Gastroesophageal sphincter (tissue), 4 donors: ENCODE measurements around the gene CNTNAP2. TPM values are rescaled to one million over a fixed set of nuclear protein-coding genes. Genes with fewer than 3 reads are reported as not detected.

ENCODE experiments used
- ATAC-seq: fragments of 150-250 bp; one replicate; pipeline ENCODE4 v1.9.1; 2016; ENCODE audit warnings: mild to moderate bottlenecking, moderate library complexity
- H3K27ac ChIP-seq, 4 donors: fragments of 200-600 bp; sonication (generic) in 3 of 4; 1 replicate in 3 of 4; 2 replicates in 1 of 4; pipeline ENCODE4 v1.5.1; 2016 to 2019
- H3K27me3 ChIP-seq: fragments of 200-600 bp; sonication (generic); one replicate; pipeline ENCODE4 v1.5.1; 2019
- H3K36me3 ChIP-seq, 2 donors: fragments of 200-600 bp; sonication (generic); one replicate each; pipeline ENCODE4 v1.5.1; 2019; ENCODE audit warnings: control low read depth in 1 of 2
- H3K4me1 ChIP-seq, 3 donors: fragments of 200-600 bp; sonication (generic); 1 replicate in 2 of 3; 2 replicates in 1 of 3; pipeline ENCODE4 v1.5.1; 2016 to 2019; ENCODE audit warnings: control low read depth in 2 of 3
- H3K4me3 ChIP-seq, 2 donors: fragments of 200-600 bp; sonication (generic); one replicate each; pipeline ENCODE4 v1.5.1; 2019; ENCODE audit warnings: mild to moderate bottlenecking in 1 of 2, moderate library complexity in 1 of 2
- H3K9me3 ChIP-seq, 3 donors: fragments of 200-600 bp; sonication (generic); one replicate each; pipeline ENCODE4 v1.5.1; 2017 to 2019; ENCODE audit warnings: control low read depth in 2 of 3
- EP300 ChIP-seq: sonication (generic); formaldehyde crosslinking; IDR thresholded peaks from one replicate; pipeline ENCODE4 v1.6.1; 2017; ENCODE audit warnings: antibody characterized with exemption, mild to moderate bottlenecking
- POLR2A ChIP-seq, 2 donors: fragments of 450-650 bp; IDR thresholded peaks; one replicate each; pipeline ENCODE4 v1.6.1; 2017; ENCODE audit warnings: antibody characterized with exemption in 2 of 2, mild to moderate bottlenecking in 2 of 2, moderate library complexity in 1 of 2
- POLR2AphosphoS5 ChIP-seq: sonication (generic); formaldehyde crosslinking; IDR thresholded peaks from one replicate; pipeline ENCODE4 v1.6.1; 2017; ENCODE audit warnings: antibody characterized with exemption
- WGBS, 2 donors: methylation state at CpG; one replicate each; pipeline ENCODE4 v1.1.5; 2018; ENCODE audit warnings: low coverage in 1 of 2; 5-methylcytosine and 5-hydroxymethylcytosine counted together
- total RNA-seq, 4 donors: library from RNA; depleted of rRNA; stranded (reverse); fragments of >200 nt; gene quantifications; one replicate each; pipeline ENCODE4 v1.1.0, GENCODE V29; 2016
- TF ChIP-seq, protein P1 (sequence below), 4 experiments: fragments of 200-600 bp in 2 of 4; fragments of 450-650 bp in 2 of 4; sonication (generic) in 1 of 4; IDR thresholded peaks; one replicate each; pipeline ENCODE4 v1.5.1; 2017 to 2019; ENCODE audit warnings: antibody characterized with exemption in 4 of 4, mild to moderate bottlenecking in 2 of 4, moderate library complexity in 2 of 4

CNTNAP2 gene
- total RNA-seq, 4 donors from 2014 or later, result 1.5 to 8.9 (median 3.2) TPM

- 85 to 94% methylated on average over 3 to 5 of the region's 5 CpGs for WGBS, 2 donors
- Histone ChIP-seq H3K36me3 (no peaks in the 10 kb centered on the region), H3K4me1 (no peaks in the 10 kb centered on the region), H3K27ac (no peak overlapping the region), H3K27me3 (no peaks in the 10 kb centered on the region), H3K4me3 (no peak overlapping the region), H3K9me3 (no peaks in the 10 kb centered on the region)
- TF ChIP-seq, protein P1, sequence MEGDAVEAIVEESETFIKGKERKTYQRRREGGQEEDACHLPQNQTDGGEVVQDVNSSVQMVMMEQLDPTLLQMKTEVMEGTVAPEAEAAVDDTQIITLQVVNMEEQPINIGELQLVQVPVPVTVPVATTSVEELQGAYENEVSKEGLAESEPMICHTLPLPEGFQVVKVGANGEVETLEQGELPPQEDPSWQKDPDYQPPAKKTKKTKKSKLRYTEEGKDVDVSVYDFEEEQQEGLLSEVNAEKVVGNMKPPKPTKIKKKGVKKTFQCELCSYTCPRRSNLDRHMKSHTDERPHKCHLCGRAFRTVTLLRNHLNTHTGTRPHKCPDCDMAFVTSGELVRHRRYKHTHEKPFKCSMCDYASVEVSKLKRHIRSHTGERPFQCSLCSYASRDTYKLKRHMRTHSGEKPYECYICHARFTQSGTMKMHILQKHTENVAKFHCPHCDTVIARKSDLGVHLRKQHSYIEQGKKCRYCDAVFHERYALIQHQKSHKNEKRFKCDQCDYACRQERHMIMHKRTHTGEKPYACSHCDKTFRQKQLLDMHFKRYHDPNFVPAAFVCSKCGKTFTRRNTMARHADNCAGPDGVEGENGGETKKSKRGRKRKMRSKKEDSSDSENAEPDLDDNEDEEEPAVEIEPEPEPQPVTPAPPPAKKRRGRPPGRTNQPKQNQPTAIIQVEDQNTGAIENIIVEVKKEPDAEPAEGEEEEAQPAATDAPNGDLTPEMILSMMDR (IDR thresholded peaks at IDR 0.05), result no peak
- TF ChIP-seq POLR2A (IDR thresholded peaks at IDR 0.05), result no peak
- TF ChIP-seq POLR2AphosphoS5, result no peak
- TF ChIP-seq EP300, result no peak
- no peak for ATAC-seq
These were observed 1769.3 kb downstream of the CNTNAP2 start for GRCh38 chr7:147885869-147886268.

DNA sequence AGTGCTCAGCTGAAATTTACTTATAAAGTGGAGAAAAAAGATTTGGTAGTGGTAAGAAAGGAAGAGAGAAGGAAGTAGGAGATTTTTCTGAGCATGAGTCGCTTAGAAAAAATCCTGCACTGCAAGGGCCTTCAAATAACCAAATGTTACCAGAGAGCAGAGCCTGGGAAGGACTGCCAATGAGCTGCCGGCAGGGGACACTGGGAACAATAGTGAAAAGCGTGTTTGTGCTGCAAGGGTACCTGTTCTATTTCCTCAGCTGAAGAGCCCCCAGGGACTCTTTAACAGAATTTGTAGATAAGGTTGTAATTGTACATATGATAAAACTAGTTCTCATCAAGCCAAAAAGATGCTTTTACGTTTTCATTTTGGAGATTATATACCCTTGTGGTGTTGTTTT lies 1777.7 kb downstream of the CNTNAP2 start:
- Histone ChIP-seq H3K4me3 (no peak overlapping the region), H3K27ac (no peak overlapping the region), H3K36me3 (no peaks in the 10 kb centered on the region), H3K9me3 (no peaks in the 10 kb centered on the region), H3K27me3 (no peaks in the 10 kb centered on the region), H3K4me1 (no peaks in the 10 kb centered on the region)
- TF ChIP-seq POLR2A (IDR thresholded peaks at IDR 0.05) (no peak), EP300 (no peak), POLR2AphosphoS5 (no peak)
- TF ChIP-seq, protein P1 (IDR thresholded peaks at IDR 0.05), result no peak
- 62 to 67% methylated on average over 3 to 4 of the region's 4 CpGs for WGBS, 2 donors
- ATAC-seq, result no peak

GRCh38 chr7:147896121-147896520 lies 1779.5 kb downstream of the CNTNAP2 start:
- Histone ChIP-seq H3K9me3 (no peaks in the 10 kb centered on the region), H3K36me3 (no peaks in the 10 kb centered on the region), H3K4me3 (no peak overlapping the region), H3K27ac (no peak overlapping the region), H3K4me1 (no peaks in the 10 kb centered on the region), H3K27me3 (no peaks in the 10 kb centered on the region)
- TF ChIP-seq EP300 (no peak), POLR2AphosphoS5 (no peak), POLR2A (IDR thresholded peaks at IDR 0.05) (no peak)
- TF ChIP-seq, protein P1 (IDR thresholded peaks at IDR 0.05), result no peak
- ATAC-seq, result no peak
- WGBS, 2 donors, result 82 to 100% methylated on average over 1 to 2 of the region's 7 CpGs

- Histone ChIP-seq H3K4me3 (no peak overlapping the region), H3K9me3 (no peaks in the 10 kb centered on the region), H3K27ac (no peak overlapping the region), H3K36me3 (no peaks in the 10 kb centered on the region), H3K4me1 (no peaks in the 10 kb centered on the region), H3K27me3 (no peaks in the 10 kb centered on the region)
- no peak for ATAC-seq
- no peak for TF ChIP-seq POLR2A (IDR thresholded peaks at IDR 0.05)
- TF ChIP-seq POLR2AphosphoS5, result no peak
- TF ChIP-seq EP300, result no peak
- TF ChIP-seq, protein P1 (IDR thresholded peaks at IDR 0.05), result no peak
- WGBS, 2 donors, result 85 to 93% methylated on average over 3 to 8 of the region's 13 CpGs
These were observed 1787.1 kb downstream of the CNTNAP2 start for GRCh38 chr7:147903536-147904218.

DNA sequence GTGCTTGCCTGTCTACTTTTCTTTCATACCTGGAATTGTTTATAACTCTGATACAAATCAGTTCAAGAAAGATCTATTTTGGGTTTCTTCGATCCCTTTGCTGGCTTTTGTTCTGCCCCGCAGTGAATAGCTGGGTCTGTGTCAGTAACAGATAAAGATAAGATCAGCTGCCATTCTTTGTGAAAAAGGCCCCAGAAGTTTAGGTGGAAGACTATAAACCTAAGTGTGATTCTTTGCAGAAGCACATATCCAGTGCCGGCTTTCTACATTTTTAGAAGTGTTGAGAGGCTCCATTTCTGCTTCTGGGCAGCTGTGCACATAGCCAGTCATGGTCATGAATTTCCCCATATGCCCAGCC lies 1787.6 kb downstream of the CNTNAP2 start:
- TF ChIP-seq, protein P1 (IDR thresholded peaks at IDR 0.05), result no peak
- TF ChIP-seq EP300 (no peak), POLR2AphosphoS5 (no peak), POLR2A (IDR thresholded peaks at IDR 0.05) (no peak)
- WGBS, 2 donors, result 57 to 77% methylated on average over 2 to 3 of the region's 3 CpGs
- ATAC-seq, result no peak

More for the DNA sequence above, 1787.6 kb downstream of the CNTNAP2 start:
- H3K36me3 ChIP-seq, result no peaks in the 10 kb centered on the region
- no peaks in the 10 kb centered on the region for H3K9me3 ChIP-seq
- no peaks in the 10 kb centered on the region for H3K27me3 ChIP-seq
- H3K27ac ChIP-seq, result no peak overlapping the region
- no peak overlapping the region for H3K4me3 ChIP-seq
- no peaks in the 10 kb centered on the region for H3K4me1 ChIP-seq
